Fibroblast of peridontal ligament (primary cell): ENCODE data around the gene PEBP1.
"Not testable (repeated sequence)": the region's sequence is repeated elsewhere in the genome, so short reads cannot be mapped to it uniquely, and the experiment has no call there.

ENCODE experiments used
- DNase-seq: peaks from one replicate; pipeline ENCODE4 v3.0.0-alpha.2; 2010; ENCODE audit errors: extremely low read depth

PEBP1 gene

GRCh38 chr12:118135788-118136558, at the start of gene PEBP1:
PEBP1 (plus strand) TSS chr12:118136124; CDS start chr12:118136210, 86 bp downstream.
- peak; percentile 86 for DNase-seq

DNA sequence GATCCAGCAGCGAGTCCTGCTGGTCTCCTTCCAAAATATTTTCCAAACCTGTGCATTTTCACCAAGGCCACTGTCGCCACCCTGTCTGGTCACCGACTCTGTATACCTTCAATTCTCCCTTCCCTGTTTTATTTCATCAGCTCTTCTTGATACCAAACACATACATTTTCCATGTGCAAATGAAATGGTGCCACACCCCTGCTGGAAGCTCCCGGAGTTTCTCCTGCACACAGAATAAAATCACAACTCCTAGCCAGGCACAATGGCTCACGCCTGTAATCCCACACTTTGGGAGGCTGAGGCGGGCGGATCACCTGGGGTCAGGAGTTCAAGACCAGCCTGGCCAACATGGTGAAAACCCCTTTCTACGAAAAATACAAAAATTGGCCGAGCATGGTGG, 46.1 kb upstream of the PEBP1 start:
- no peak for DNase-seq

DNA sequence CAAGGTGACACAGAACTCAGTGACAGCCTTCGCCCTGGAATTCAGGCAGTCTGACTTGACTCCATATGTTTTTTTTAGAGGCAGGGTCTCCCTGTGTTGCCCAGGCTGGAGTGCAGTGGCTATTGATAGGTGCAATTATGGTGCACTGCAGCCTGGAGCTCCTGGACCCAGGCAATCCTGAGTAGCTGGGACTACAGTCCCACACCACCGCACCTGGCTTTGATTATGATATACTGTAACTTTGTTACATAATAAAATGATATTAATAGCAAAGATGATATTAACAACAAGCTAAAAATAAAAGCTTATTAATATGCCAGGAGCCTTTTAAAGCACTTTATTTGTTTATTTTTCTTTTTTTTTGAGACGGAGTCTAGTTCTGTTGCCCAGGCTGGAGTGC, 41.9 kb upstream of the PEBP1 start:
- DNase-seq = no peak

GRCh38 chr12:118098401-118098800, 37.5 kb upstream of the PEBP1 start:
- no peak for DNase-seq

GRCh38 chr12:118098911-118099671, 36.8 kb upstream of the PEBP1 start:
- no peak for DNase-seq

- DNase-seq = no peak
Observed at GRCh38 chr12:118101051-118101450, 34.9 kb upstream of the PEBP1 start.

DNA sequence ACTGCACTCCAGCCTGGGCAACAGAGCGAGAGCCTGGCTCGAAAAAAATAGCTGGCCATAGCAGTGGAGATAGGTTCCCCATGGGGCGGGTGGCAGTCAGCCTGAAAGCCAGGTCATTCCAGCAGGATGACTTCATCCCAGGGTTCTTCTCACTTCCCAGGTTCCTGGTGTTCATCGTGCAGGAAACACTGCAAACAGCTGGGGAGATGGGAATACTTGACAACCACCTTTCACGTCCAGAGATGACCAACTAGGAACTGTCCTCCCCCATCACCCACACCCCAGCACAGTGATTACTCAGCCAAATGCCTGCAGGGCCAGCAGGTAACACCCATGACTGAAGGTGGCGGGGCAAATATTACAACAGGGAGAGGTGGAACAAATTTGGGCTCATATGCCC, 33.9 kb upstream of the PEBP1 start:
- no peak for DNase-seq

DNA sequence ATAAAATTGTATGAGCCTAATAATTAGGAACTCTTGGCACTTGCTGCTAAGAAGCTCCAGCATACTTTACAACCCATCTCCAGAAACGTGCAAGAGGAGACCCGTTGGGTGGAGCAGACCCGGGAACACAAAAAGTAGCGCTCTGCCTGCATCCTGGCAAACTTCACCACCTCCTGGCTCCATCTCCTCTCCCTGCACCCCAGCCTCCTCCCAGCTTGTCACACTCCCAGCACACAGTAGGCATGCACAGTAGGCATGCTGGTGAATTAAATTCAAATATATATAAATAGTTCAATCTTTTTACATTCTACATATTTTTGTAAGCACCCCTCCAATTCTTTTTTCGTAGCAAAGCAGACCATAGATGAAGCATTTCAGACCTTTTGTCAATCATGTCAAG, 33.3 kb upstream of the PEBP1 start:
- DNase-seq = no peak

DNA sequence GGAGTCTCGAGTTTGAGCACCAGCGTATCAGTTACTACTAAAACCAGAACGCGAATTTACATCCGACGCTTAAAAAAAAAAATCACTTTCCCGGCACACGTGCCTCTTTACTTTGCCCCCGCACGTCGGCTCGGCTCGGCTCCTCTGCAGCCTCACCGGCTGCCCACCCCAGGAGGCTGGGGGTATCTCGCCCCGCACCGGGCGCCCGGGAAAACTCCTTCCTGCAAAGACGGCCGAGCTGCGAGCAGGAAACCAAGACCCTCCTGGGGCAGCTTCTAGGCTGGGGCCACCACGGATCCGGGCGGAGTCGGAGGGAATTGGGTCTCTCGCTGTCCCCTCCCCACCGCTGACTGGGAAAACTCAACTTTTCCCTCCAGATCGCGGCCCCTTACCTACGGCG, 32.7 kb upstream of the PEBP1 start:
- no peak for DNase-seq

DNA sequence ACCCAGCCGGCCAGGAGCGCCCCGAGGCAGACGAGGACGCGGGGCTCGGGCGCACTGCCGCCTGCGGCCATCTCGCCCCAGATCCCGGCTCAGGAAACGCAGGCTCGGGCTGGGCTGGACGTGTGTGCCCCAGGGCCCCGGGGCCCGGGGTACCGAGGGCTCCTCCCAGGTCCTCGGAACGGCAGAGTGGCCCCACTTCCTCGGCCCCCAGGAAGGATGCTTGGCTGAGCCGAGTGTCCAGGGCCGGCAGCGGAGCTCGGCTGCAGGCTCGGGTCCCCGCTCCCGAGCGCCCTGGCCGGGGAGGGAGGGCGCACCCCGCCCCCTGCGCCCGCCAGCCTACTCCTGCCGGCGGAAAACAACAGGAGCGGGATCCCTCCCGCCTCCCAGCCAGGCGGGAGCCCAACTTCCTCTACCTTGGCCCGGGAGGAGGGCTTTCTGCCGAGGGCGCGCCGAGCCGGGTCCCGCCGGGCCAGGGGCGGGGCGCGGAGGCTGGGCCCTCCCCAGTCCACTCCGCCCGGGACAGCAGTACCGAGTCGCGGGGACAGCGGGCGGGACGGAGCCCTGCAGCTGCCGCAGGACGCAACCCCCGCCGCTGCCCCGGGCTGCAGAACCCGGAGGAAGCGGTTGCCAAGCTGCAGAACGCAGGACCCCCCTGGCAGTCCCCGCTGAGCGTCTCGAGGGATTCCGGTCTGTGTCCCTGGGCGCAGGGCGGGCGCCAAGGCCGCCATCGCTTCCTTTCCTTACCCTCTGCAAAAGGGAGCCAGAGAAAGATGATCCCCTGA, 32.1 kb upstream of the PEBP1 start, which contains the start of gene VSIG10:
Gene VSIG10, minus strand, starts transcription at position 411 of the 782 bp plus-strand sequence. Its CDS starts 340 bp downstream, at position 71.
- peak; percentile 37 for DNase-seq

DNA sequence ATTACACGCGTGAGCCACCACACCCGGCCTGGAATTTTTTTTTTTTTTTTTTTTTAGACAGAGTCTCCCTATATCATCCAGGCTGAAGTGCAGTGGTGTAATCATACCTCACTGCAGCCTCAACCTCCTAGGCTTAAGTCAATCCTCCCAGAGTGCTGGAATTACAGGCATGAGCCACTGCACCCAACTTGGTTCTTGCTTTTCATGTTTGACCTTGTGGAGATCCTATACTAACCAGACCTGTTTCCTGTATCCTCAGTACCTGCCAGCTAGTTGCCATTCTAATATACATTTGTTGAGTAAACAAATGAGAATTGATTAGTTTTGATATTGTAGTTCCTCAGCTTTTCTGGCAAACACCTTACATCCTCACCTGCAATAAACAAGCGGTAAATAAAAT, 28.9 kb upstream of the PEBP1 start:
- no peak for DNase-seq

DNA sequence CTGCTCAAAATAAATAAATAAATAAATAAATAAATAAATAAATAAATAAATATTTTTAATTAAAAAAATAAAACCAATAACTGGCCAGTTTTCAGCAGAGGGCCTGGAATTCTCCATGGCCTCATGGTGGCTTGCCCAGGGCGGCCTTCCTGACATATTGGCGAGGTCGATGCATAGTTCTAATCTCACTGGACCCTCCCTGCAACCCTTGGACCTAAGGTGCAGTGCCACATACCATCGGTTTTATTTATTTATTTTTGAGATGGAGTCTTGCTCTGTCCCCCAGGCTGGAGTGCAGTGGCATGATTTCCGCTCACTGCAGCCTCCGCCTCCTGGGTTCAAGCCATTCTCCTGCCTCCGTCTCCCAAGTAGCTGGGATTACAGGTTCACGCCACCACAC, 28.2 kb upstream of the PEBP1 start:
- no peak for DNase-seq

- DNase-seq = no peak
Observed at GRCh38 chr12:118109088-118109487, 26.8 kb upstream of the PEBP1 start.

GRCh38 chr12:118119449-118119879, 16.5 kb upstream of the PEBP1 start:
- no peak for DNase-seq

DNA sequence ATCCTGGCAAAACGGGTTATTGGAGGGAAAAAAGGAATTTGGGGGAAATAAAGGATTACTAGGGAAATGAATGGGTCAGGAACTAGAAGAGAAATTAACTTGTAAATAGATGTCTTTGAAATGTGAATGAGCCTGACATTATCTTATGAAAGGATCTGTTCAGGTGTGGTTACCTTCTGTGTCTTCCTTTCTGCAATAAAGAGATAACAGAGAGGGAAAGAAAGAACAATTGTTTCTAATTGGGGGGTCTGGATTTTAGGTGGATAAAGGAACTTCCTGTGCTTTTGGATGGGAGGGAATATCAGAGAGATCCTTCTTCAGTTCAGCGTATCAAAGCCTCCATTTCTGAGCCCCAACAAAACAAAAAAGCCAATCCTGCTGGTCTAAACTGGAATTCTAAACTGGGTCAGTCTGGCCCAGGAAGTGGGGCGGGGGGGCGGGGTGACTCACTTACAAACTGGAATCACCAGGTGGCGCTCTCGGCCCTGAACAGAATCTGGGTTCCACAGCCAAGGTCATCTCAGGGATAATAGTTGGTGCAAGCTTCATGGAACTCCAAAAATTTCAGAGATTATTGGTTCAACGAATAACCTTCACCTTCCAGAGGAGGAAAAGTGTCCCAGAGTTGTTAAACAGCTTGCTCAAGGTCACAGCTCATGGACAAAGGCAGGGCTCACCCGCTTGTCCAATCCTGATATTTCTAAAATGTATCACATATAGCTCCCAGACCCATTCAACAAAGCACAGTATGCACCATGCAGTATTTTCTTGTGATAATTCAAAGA, 15.2 kb upstream of the PEBP1 start:
- DNase-seq = peak; percentile 77

- no peak for DNase-seq
Observed at GRCh38 chr12:118122264-118122663, 13.7 kb upstream of the PEBP1 start.

GRCh38 chr12:118124333-118124874, 11.5 kb upstream of the PEBP1 start:
- DNase-seq = no peak

- DNase-seq = no peak
Observed at GRCh38 chr12:118125743-118126118, 10.2 kb upstream of the PEBP1 start.

- no peak for DNase-seq
Observed at GRCh38 chr12:118126119-118126757, 9.7 kb upstream of the PEBP1 start.

- no peak for DNase-seq
Observed at GRCh38 chr12:118127867-118128266, 8.1 kb upstream of the PEBP1 start.

DNA sequence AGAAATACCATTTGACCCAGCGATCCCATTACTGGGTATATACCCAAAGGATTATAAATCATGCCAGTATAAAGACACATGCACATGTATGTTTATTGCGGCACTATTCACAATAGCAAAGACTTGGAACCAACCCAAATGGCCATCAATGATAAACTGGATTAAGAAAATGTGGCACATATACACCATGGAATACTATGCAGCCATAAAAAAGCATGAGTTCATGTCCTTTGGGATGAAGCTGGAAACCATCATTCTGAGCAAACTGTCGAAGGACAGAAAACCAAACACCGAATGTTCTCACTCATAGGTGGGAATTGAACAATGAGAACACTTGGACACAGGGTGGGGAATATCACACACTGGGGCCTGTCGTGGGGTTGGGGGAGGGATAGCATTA, 6.5 kb upstream of the PEBP1 start:
- not testable (repeated sequence) for DNase-seq
